ENCODE measurements around the gene EVC2. TPM values are rescaled to one million over a fixed set of nuclear protein-coding genes. Genes with fewer than 3 reads are reported as not detected.
A peak's percentile ranks its signal among the peaks of the same experiment; 100 is the strongest.

The EVC2 gene
- total RNA-seq, 1 donor: 0.73 TPM

DNA sequence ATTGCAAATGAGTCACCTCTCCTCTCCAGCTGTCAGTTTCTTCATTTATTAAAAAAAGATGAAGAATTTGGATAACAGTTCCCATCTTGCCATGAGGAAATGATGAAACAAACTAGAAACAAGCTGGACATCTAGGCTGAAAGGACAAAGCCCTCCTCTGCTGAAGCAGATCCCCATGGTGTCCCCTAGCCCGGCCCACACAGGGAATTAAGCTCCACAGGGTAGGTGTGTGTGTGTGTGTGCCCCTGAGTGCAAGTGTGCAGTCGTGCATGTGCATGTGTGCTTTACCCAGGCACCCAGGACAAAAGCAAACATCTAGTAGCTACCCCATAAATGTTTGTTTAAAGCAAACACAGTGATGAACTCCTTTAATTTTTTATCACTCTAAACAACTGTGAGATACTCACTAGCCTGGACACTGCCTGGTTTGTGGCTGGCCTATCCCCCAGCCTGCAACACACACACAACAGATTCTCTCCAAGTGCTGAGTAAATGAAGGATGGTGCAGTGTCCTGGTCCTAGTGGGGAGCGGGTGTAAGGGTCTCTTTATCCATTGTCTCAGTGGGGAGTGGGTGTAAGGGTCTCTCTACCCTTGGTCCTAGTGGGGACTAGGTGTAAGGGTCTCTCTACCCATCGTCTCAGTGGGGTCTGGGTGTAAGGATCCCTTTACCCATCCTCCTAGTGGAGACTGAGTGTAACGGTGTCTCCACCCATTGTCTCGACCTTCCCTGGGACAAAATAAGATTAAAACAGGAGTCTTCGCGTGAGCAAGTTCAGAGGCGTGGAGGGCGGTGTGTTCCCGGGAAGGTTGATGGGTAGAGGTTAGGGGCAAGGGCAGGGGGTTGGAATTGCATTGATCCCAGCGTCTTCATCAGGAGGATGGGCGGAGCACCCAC is 2.0 kb upstream of the EVC2 start:
- H3K27me3 ChIP-seq (ENCODE audit: insufficient read depth, low read length): peaks cover 44% of the 10 kb centered on the region
- peak overlapping the region; percentile 24 for H3K4me3 ChIP-seq (ENCODE audit: low read length)
- H3K9me3 ChIP-seq (ENCODE audit: low read depth, low read length): no peaks in the 10 kb centered on the region
- H3K4me1 ChIP-seq (ENCODE audit: insufficient read depth, low read length): peaks cover 7% of the 10 kb centered on the region

- H3K4me1 ChIP-seq (ENCODE audit: insufficient read depth, low read length): peaks cover 7% of the 10 kb centered on the region
- no peaks in the 10 kb centered on the region for H3K9me3 ChIP-seq (ENCODE audit: low read depth, low read length)
- no peak overlapping the region for H3K4me3 ChIP-seq (ENCODE audit: low read length)
- peaks cover 44% of the 10 kb centered on the region for H3K27me3 ChIP-seq (ENCODE audit: insufficient read depth, low read length)
Measured at GRCh38 chr4:5709207-5709575, 832 bp upstream of the EVC2 start.

- Histone ChIP-seq H3K4me3 (ENCODE audit: low read length) (peak overlapping the region; percentile 29), H3K4me1 (ENCODE audit: insufficient read depth, low read length) (peaks cover 7% of the 10 kb centered on the region), H3K9me3 (ENCODE audit: low read depth, low read length) (no peaks in the 10 kb centered on the region), H3K27me3 (ENCODE audit: insufficient read depth, low read length) (peaks cover 44% of the 10 kb centered on the region)
Measured at GRCh38 chr4:5707778-5708448, 446 bp downstream of the EVC2 start.

- H3K9me3 ChIP-seq (ENCODE audit: low read depth, low read length): no peaks in the 10 kb centered on the region
- H3K4me1 ChIP-seq (ENCODE audit: insufficient read depth, low read length): peaks cover 7% of the 10 kb centered on the region
- no peak overlapping the region for H3K4me3 ChIP-seq (ENCODE audit: low read length)
- H3K27me3 ChIP-seq (ENCODE audit: insufficient read depth, low read length): peaks cover 41% of the 10 kb centered on the region
Measured at GRCh38 chr4:5707366-5707765, 993 bp downstream of the EVC2 start.

DNA sequence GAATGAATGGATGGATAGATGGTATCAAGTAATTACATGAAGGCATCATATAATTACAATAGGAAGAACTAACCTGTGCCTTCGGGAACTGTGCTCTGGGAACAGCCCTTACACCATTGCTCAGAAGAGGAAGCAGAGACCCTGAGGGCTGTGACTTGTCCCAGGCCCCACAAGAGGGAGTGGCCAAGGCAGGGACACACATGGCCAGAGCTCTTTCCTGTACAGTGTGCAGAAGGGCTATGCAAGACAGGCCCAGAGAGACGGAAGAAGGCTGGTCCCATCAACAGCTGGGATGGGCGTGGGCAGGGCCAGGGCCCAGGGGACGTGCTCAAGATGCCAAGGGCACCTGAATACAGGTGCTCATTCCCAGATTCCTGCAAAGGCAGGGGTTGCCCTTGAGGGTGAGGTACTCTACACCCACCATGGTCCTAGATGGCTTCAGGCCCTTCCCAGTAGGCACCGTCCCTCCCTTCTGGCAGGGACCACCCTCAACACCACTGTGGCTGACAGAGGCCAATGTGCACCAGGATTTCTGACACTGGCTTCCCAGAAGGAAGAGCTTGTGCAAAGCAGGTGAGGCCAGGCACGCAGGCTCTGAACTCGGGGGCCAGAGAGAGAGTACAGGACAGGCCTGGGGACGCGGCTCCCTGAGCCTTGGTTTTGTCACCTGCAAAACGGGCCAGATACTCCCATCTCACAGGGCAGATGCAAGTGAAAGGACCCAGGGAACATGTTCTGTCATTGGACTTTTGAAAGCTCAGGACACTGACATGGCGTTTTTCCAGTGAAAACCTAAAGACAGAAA is 1.7 kb downstream of the EVC2 start:
- Histone ChIP-seq H3K4me1 (ENCODE audit: insufficient read depth, low read length) (peaks cover 7% of the 10 kb centered on the region), H3K4me3 (ENCODE audit: low read length) (no peak overlapping the region), H3K9me3 (ENCODE audit: low read depth, low read length) (no peaks in the 10 kb centered on the region), H3K27me3 (ENCODE audit: insufficient read depth, low read length) (peaks cover 34% of the 10 kb centered on the region)

DNA sequence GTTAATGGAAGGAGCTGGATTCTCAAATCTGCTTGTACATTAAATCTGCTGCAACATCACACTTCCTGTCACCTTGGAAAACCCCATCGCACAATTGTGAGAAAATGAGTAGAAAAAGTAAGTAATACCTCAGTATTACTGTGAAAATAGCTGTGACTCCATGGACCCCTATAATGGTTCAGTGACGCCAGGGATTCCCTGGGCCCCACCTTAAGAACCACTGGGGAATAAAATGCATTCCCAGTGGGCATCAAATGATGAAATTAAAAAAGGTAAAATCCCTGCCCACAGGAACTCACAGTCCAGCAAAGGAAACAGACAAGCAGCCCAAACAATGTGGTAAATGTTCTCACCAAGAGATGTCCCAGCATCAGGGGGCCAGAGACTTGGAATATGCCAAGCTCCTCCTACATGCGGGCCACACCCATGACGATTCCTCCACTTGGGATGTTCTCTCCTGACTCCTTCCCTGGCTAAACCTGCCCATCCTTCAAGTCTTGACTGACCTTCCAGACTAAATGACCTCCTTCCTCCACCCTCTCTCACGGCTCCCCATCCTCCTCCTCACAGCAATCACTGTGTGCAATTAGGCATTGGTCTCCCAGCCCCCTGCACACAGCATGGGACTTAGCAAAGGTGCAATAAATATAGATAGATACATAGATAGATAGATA is 2.6 kb downstream of the EVC2 start:
- H3K4me3 ChIP-seq (ENCODE audit: low read length): no peak overlapping the region
- no peaks in the 10 kb centered on the region for H3K9me3 ChIP-seq (ENCODE audit: low read depth, low read length)

GRCh38 chr4:5704276-5704675 is 4.1 kb downstream of the EVC2 start:
- H3K27me3 ChIP-seq (ENCODE audit: insufficient read depth, low read length): peaks cover 19% of the 10 kb centered on the region
- peaks cover 7% of the 10 kb centered on the region for H3K4me1 ChIP-seq (ENCODE audit: insufficient read depth, low read length)
- H3K4me3 ChIP-seq (ENCODE audit: low read length): no peak overlapping the region
- no peaks in the 10 kb centered on the region for H3K9me3 ChIP-seq (ENCODE audit: low read depth, low read length)

More for the DNA sequence above, 2.6 kb downstream of the EVC2 start:
- peaks cover 7% of the 10 kb centered on the region for H3K4me1 ChIP-seq (ENCODE audit: insufficient read depth, low read length)
- H3K27me3 ChIP-seq (ENCODE audit: insufficient read depth, low read length): peaks cover 32% of the 10 kb centered on the region

- no peak overlapping the region for H3K4me3 ChIP-seq (ENCODE audit: low read length)
- no peaks in the 10 kb centered on the region for H3K9me3 ChIP-seq (ENCODE audit: low read depth, low read length)
- peaks cover 7% of the 10 kb centered on the region for H3K4me1 ChIP-seq (ENCODE audit: insufficient read depth, low read length)
- peaks cover 14% of the 10 kb centered on the region for H3K27me3 ChIP-seq (ENCODE audit: insufficient read depth, low read length)
Measured at GRCh38 chr4:5703831-5704230, 4.5 kb downstream of the EVC2 start.

- H3K4me1 ChIP-seq (ENCODE audit: insufficient read depth, low read length): no peaks in the 10 kb centered on the region
- no peaks in the 10 kb centered on the region for H3K27me3 ChIP-seq (ENCODE audit: insufficient read depth, low read length)
- no peaks in the 10 kb centered on the region for H3K9me3 ChIP-seq (ENCODE audit: low read depth, low read length)
- no peak overlapping the region for H3K4me3 ChIP-seq (ENCODE audit: low read length)
Measured at GRCh38 chr4:5701971-5702370, 6.4 kb downstream of the EVC2 start.

DNA sequence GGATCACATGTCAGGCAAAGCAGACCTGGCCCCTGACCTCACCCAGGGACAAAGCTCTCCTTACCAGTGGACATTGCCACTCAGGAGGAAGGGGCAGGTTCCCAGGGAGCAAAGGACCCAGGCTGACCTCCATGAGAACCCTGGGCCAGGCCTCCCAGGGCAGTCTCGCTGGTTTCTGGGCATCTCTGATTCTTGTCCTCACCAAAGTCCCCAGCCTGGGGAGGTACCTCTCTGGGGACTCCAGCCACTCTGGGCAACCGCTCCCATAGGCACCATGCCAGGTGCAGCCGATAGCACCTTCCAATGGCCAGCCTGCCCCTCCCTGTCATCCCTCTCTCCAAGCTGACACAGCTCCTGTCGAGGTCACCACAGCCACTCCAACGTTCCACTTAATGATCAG is 7.9 kb downstream of the EVC2 start:
- H3K4me1 ChIP-seq (ENCODE audit: insufficient read depth, low read length): no peaks in the 10 kb centered on the region
- no peaks in the 10 kb centered on the region for H3K27me3 ChIP-seq (ENCODE audit: insufficient read depth, low read length)
- no peaks in the 10 kb centered on the region for H3K9me3 ChIP-seq (ENCODE audit: low read depth, low read length)
- H3K4me3 ChIP-seq (ENCODE audit: low read length): no peak overlapping the region

DNA sequence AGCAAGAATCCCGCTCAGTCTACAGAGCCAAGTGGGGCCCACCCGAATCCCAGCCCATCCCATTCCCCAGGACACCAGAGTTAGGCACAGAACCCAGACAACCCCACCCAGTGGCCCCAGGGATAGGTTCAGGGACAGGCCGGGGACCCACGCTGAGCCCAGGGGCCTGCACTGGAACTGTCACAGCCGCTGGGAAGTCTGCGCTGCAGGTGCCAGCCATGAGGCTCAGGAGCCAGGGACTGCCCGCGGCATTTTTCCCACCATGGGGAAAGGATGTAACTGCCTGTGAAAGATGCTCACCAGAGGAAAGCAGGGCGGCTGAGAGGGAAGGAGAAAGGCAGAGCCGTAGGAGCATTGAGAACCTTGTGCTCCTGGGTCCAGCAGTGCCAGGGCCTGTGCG is 12.0 kb downstream of the EVC2 start:
- H3K9me3 ChIP-seq (ENCODE audit: low read depth, low read length): no peaks in the 10 kb centered on the region
- no peaks in the 10 kb centered on the region for H3K27me3 ChIP-seq (ENCODE audit: insufficient read depth, low read length)
- no peaks in the 10 kb centered on the region for H3K4me1 ChIP-seq (ENCODE audit: insufficient read depth, low read length)
- H3K4me3 ChIP-seq (ENCODE audit: low read length): no peak overlapping the region

GRCh38 chr4:5693871-5694270 is 14.5 kb downstream of the EVC2 start:
- Histone ChIP-seq H3K4me1 (ENCODE audit: insufficient read depth, low read length) (no peaks in the 10 kb centered on the region), H3K27me3 (ENCODE audit: insufficient read depth, low read length) (no peaks in the 10 kb centered on the region), H3K4me3 (ENCODE audit: low read length) (no peak overlapping the region), H3K9me3 (ENCODE audit: low read depth, low read length) (no peaks in the 10 kb centered on the region)

- H3K27me3 ChIP-seq (ENCODE audit: insufficient read depth, low read length): no peaks in the 10 kb centered on the region
- no peak overlapping the region for H3K4me3 ChIP-seq (ENCODE audit: low read length)
- no peaks in the 10 kb centered on the region for H3K4me1 ChIP-seq (ENCODE audit: insufficient read depth, low read length)
- no peaks in the 10 kb centered on the region for H3K9me3 ChIP-seq (ENCODE audit: low read depth, low read length)
Measured at GRCh38 chr4:5691491-5692132, 16.7 kb downstream of the EVC2 start.

GRCh38 chr4:5689065-5689464 is 19.3 kb downstream of the EVC2 start:
- Histone ChIP-seq H3K9me3 (ENCODE audit: low read depth, low read length) (no peaks in the 10 kb centered on the region), H3K27me3 (ENCODE audit: insufficient read depth, low read length) (no peaks in the 10 kb centered on the region), H3K4me1 (ENCODE audit: insufficient read depth, low read length) (no peaks in the 10 kb centered on the region), H3K4me3 (ENCODE audit: low read length) (no peak overlapping the region)
